Measurements from ENCODE around the gene PACSIN1.

Gene PACSIN1

GRCh38 chr6:34553750-34554149, 87.9 kb downstream of the PACSIN1 start:
- Histone ChIP-seq H3K27me3 (ENCODE audit: low read depth, low read length) (no peaks in the 10 kb centered on the region), H3K36me3 (replicated peaks; ENCODE audit: low read depth, low read length) (no peaks in the 10 kb centered on the region), H3K9me3 (ENCODE audit: insufficient read depth, low read length) (no peaks in the 10 kb centered on the region), H3K9ac (ENCODE audit: low read length) (no peak overlapping the region), H4K20me1 (ENCODE audit: insufficient read depth, low read length) (no peaks in the 10 kb centered on the region), H3K4me2 (ENCODE audit: low read length) (peak overlapping the region; percentile 51), H2AFZ (ENCODE audit: low read depth, low read length) (peak overlapping the region; percentile 21; the same call in 1 of the 2 replicates), H3K79me2 (ENCODE audit: low read length) (no peaks in the 10 kb centered on the region), H3K4me3 (ENCODE audit: low read length) (no peak overlapping the region), H3K4me1 (ENCODE audit: low read length) (peaks cover 4% of the 10 kb centered on the region; the same call in 1 of the 2 replicates), H3K27ac (ENCODE audit: low read length) (no peak overlapping the region)
- no peak for TF ChIP-seq CTCF (IDR thresholded peaks at IDR 0.05; ENCODE audit: low read depth, low read length)
- no peak for TF ChIP-seq EZH2phosphoT487 (IDR thresholded peaks at IDR 0.05; ENCODE audit: low read depth)

- Histone ChIP-seq H3K4me2 (ENCODE audit: low read length) (peak overlapping the region; percentile 51; the same call in 1 of the 2 replicates), H3K4me1 (ENCODE audit: low read length) (peaks cover 4% of the 10 kb centered on the region; the same call in 1 of the 2 replicates), H3K4me3 (ENCODE audit: low read length) (no peak overlapping the region), H3K36me3 (replicated peaks; ENCODE audit: low read depth, low read length) (no peaks in the 10 kb centered on the region), H3K79me2 (ENCODE audit: low read length) (no peaks in the 10 kb centered on the region), H2AFZ (ENCODE audit: low read depth, low read length) (0 out of 2 replicates have a peak overlapping the region, but pooled peaks have one; percentile 21), H3K27me3 (ENCODE audit: low read depth, low read length) (no peaks in the 10 kb centered on the region), H3K9me3 (ENCODE audit: insufficient read depth, low read length) (no peaks in the 10 kb centered on the region), H3K9ac (ENCODE audit: low read length) (no peak overlapping the region), H4K20me1 (ENCODE audit: insufficient read depth, low read length) (no peaks in the 10 kb centered on the region), H3K27ac (ENCODE audit: low read length) (no peak overlapping the region)
- no peak for TF ChIP-seq EZH2phosphoT487 (IDR thresholded peaks at IDR 0.05; ENCODE audit: low read depth)
- TF ChIP-seq CTCF (IDR thresholded peaks at IDR 0.05; ENCODE audit: low read depth, low read length), result no peak
Measured at GRCh38 chr6:34554291-34555006, 88.6 kb downstream of the PACSIN1 start.

DNA sequence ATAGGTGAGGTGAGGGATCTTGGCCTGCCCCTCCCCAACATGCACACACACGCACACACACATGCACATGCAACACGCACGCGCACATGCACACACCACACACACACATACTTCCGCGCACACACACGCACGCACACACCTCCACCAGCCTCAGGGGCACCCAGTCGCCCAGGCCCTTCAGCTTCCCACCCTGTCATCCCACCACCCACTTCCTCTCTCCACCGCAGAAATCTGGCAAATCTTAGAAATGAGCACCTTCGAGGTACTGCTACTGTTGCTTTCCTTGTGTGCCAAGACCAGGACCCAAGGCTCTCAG, 89.1 kb downstream of the PACSIN1 start:
- Histone ChIP-seq H3K27ac (ENCODE audit: low read length) (no peak overlapping the region), H3K4me2 (ENCODE audit: low read length) (no peak overlapping the region), H3K9ac (ENCODE audit: low read length) (no peak overlapping the region), H3K36me3 (replicated peaks; ENCODE audit: low read depth, low read length) (no peaks in the 10 kb centered on the region), H3K79me2 (ENCODE audit: low read length) (no peaks in the 10 kb centered on the region), H3K4me1 (ENCODE audit: low read length) (peaks cover 4% of the 10 kb centered on the region; the same call in 1 of the 2 replicates), H4K20me1 (ENCODE audit: insufficient read depth, low read length) (no peaks in the 10 kb centered on the region), H3K9me3 (ENCODE audit: insufficient read depth, low read length) (no peaks in the 10 kb centered on the region), H3K4me3 (ENCODE audit: low read length) (no peak overlapping the region), H2AFZ (ENCODE audit: low read depth, low read length) (no peak overlapping the region), H3K27me3 (ENCODE audit: low read depth, low read length) (no peaks in the 10 kb centered on the region)
- no peak for TF ChIP-seq CTCF (IDR thresholded peaks at IDR 0.05; ENCODE audit: low read depth, low read length)
- no peak for TF ChIP-seq EZH2phosphoT487 (IDR thresholded peaks at IDR 0.05; ENCODE audit: low read depth)

GRCh38 chr6:34555328-34555727, 89.5 kb downstream of the PACSIN1 start:
- no peak for TF ChIP-seq CTCF (IDR thresholded peaks at IDR 0.05; ENCODE audit: low read depth, low read length)
- no peak for TF ChIP-seq EZH2phosphoT487 (IDR thresholded peaks at IDR 0.05; ENCODE audit: low read depth)
- H3K79me2 ChIP-seq (ENCODE audit: low read length), result no peaks in the 10 kb centered on the region
- no peak overlapping the region for H2AFZ ChIP-seq (ENCODE audit: low read depth, low read length)
- H3K4me3 ChIP-seq (ENCODE audit: low read length), result no peak overlapping the region
- H3K9ac ChIP-seq (ENCODE audit: low read length), result no peak overlapping the region
- H3K27ac ChIP-seq (ENCODE audit: low read length), result no peak overlapping the region
- no peaks in the 10 kb centered on the region for H3K36me3 ChIP-seq (replicated peaks; ENCODE audit: low read depth, low read length)
- H4K20me1 ChIP-seq (ENCODE audit: insufficient read depth, low read length), result no peaks in the 10 kb centered on the region
- H3K4me2 ChIP-seq (ENCODE audit: low read length), result no peak overlapping the region
- peaks cover 4% of the 10 kb centered on the region; the same call in 1 of the 2 replicates for H3K4me1 ChIP-seq (ENCODE audit: low read length)
- no peaks in the 10 kb centered on the region for H3K27me3 ChIP-seq (ENCODE audit: low read depth, low read length)
- H3K9me3 ChIP-seq (ENCODE audit: insufficient read depth, low read length), result no peaks in the 10 kb centered on the region
